Fibroblast of the conjunctiva (primary cell): ENCODE results near the gene TENM4.

ENCODE experiments used
- DNase-seq: peaks from one replicate; pipeline ENCODE4 v3.0.0-alpha.2; 2010; ENCODE audit warnings: low read depth

Gene TENM4

GRCh38 chr11:78659326-78660270, 781.2 kb downstream of the TENM4 start:
- DNase-seq = no peak

- DNase-seq = no peak
These were observed 782.6 kb downstream of the TENM4 start for GRCh38 chr11:78657968-78658839.

GRCh38 chr11:78657441-78657840, 783.4 kb downstream of the TENM4 start:
- DNase-seq = no peak

- no peak for DNase-seq
These were observed 783.8 kb downstream of the TENM4 start for GRCh38 chr11:78656984-78657383.

GRCh38 chr11:78656327-78656726, 784.5 kb downstream of the TENM4 start:
- DNase-seq = no peak

GRCh38 chr11:78655561-78655960, 785.3 kb downstream of the TENM4 start:
- DNase-seq = no peak

- no peak for DNase-seq
These were observed 786.0 kb downstream of the TENM4 start for GRCh38 chr11:78654866-78655265.

GRCh38 chr11:78654071-78654470, 786.8 kb downstream of the TENM4 start:
- no peak for DNase-seq

GRCh38 chr11:78653294-78653909, 787.4 kb downstream of the TENM4 start:
- DNase-seq = no peak

GRCh38 chr11:78652843-78653239, 788.0 kb downstream of the TENM4 start:
- DNase-seq = no peak

GRCh38 chr11:78651923-78652842, 788.6 kb downstream of the TENM4 start:
- no peak for DNase-seq

GRCh38 chr11:78651136-78651775, 789.6 kb downstream of the TENM4 start:
- no peak for DNase-seq

GRCh38 chr11:78649361-78650215, 791.2 kb downstream of the TENM4 start:
- no peak for DNase-seq

GRCh38 chr11:78647986-78648875, 792.6 kb downstream of the TENM4 start:
- DNase-seq = no peak

GRCh38 chr11:78647266-78647915, 793.4 kb downstream of the TENM4 start:
- DNase-seq = no peak

- peak; percentile 14 for DNase-seq
These were observed 794.2 kb downstream of the TENM4 start for GRCh38 chr11:78646564-78647185.
